Activated CD8-positive, alpha-beta memory T cell treated with anti-CD3 and anti-CD28 coated beads for 4 hours (primary cell): ENCODE measurements around the gene PVALEF.

Experiments
- DNase-seq, 2 donors: peaks; one replicate each; pipeline ENCODE4 v3.0.0-alpha.2; 2020; ENCODE audit warnings: low read depth in 2 of 2

PVALEF gene

GRCh38 chr17:81165246-81166032 is at the start of gene PVALEF:
TSS of gene PVALEF (plus strand) at chr17:81165507. CDS start at chr17:81181227, 15,720 bp downstream.
- DNase-seq: no peak

- DNase-seq: no peak
These were observed 49.4 kb upstream of the PVALEF start for GRCh38 chr17:81115749-81116464.

DNA sequence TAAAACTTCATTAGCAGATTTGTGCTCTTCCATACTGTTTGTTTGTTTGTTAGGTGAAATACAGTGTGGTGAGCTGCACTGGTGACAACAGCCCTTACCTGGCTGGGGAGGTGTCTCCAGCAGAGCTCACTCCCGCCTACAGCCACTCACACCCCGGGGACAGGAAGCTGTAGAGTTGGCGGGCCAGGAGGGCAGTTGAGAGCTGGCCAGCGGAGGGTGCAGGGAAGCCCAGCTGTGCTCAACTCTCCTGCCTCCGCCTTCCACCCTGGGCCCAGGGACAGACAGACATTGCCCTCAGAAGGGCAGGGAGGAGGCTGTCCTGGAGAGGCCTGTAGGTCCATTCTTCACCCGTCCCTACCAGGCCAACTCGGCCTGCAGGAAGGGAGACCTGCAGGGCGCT is 48.6 kb upstream of the PVALEF start:
- no peak for DNase-seq

DNA sequence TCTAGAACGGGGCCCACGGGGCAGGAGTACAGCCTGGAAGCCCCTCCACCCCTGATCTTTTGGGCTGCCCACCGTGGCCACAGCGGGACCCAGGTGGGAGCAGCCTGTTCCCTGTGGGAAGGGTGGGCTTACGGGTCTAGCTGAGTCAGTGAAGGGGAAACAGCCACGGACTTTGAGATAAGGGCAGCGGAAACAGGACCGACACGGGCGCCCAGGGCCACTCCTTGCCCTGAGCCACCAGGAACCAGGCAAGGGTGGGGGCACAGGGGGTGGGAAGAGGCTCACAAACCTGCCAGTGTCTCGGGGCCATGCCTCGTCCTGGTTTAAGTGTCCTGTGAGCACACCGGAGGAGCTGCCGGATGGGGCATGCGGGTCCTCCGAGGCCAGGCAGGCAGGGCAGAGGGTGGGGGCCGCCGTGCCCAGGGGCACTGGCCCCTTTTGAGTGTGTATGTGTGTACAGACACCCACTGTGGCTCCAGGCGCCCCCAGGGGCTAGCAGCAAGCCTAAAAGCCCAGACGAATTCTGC is 47.6 kb upstream of the PVALEF start:
- no peak for DNase-seq

GRCh38 chr17:81118308-81119221 is 46.7 kb upstream of the PVALEF start:
- DNase-seq: no peak

DNA sequence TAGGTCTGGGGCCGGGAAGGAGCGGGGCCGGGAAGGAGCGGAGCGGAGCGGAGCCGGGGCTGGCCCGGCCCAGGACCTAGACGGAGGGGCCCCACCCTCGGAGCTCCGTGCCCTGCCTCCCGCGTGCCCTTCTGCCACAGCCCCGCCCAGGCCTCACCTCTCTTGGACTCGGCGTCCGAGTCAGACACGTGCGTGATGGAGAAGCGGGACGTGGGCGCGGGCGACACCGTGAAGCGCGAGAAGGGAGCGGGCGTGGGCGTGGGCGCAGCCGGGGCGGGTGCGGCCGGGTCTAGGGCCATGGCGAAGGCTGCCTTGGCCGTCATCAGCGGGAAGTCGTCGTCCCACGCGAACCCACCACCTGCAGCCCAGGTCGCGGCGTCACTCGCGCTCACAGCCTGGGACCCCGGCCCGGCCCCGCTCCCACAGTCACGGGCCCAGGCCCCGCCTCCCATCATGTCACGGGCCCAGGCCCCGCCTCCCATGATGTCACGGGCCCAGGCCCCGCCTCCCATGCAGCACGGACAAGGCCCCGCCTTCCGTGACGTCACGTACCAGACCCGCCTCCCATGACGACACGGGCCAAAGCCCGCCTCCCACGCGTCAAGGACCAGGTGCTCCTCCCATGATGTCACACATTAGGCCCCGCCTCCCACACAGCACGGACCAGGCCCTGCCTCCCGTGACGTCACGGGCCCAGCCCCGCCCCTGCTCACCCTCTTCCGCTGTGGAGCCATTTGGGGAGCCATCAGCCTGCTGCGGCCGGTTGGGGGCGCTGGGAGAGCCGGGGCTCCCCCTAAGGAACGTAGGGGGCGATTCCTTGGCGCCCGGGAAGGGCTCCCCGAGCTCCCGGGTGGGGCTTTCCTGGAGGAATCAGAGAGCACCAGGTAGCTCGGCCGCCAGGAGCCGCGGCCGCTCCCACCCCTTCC is 45.8 kb upstream of the PVALEF start:
- peak; percentile 54 to 68 for DNase-seq

DNA sequence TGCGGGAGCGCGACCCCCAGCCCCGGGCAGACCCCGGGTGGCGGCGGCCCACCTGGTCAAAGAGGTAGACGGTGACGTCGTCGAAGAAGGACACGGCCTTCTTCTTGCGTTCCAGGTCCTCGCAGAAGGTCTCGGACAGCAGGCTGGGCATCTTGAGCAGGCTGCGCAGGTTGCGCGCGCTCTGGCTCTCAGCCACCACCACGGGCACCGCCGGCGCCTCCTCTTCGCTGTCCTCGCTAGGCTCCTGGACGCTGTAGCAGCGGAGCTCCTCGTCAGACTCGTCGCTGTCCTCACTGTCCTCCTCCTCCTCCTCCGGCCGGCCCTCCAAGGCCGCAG is 45.2 kb upstream of the PVALEF start:
- no peak for DNase-seq

- DNase-seq: no peak
These were observed 44.3 kb upstream of the PVALEF start for GRCh38 chr17:81120695-81121621.

- DNase-seq: no peak
These were observed 43.2 kb upstream of the PVALEF start for GRCh38 chr17:81121841-81122733.

- no peak for DNase-seq
These were observed 42.0 kb upstream of the PVALEF start for GRCh38 chr17:81123052-81124048.

DNA sequence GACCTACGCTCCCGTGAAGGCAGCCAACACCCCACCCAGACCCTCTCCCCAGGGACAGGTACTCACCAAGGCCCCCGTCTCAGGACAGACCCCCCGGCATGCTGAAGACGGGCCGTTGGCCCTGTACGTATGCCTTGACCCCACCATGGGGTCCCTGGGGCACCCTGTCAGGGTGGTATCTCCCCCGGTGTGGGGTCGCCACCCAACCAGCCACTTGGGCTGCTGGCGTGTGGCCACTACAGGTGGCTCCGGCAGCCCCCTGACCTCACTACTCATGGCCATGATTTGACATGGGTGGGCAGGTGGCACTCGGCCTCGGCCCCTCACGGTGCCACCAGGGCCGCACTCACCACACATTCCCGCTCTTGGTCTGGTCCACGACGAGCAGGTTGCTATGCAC is 40.9 kb upstream of the PVALEF start:
- DNase-seq: no peak

DNA sequence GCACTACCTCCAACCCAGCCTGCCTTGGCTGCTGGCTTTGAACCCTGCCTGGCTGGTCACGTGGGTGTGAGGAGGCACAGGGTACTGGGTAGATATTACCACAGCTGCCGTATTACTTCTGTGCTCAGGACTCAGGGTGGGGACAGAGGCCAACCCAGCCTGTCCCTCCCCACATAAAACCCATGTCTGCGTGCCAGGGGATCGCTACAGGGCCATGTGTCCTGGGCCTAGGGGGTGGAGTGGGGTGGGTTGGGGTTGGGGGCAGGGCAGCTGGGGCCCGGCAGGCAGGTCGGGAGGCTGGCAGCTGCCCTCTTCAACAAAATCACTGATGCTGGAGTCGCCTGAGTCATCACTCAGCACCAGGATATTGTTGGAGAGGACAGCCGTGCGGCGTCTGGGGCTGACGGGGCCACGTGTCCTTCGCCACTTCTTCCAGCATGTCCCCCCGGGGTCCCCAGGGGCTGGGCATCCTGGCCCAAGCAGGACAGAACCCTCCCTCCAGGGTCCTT is 39.7 kb upstream of the PVALEF start:
- DNase-seq: no peak

- no peak for DNase-seq
These were observed 38.8 kb upstream of the PVALEF start for GRCh38 chr17:81126281-81127132.

DNA sequence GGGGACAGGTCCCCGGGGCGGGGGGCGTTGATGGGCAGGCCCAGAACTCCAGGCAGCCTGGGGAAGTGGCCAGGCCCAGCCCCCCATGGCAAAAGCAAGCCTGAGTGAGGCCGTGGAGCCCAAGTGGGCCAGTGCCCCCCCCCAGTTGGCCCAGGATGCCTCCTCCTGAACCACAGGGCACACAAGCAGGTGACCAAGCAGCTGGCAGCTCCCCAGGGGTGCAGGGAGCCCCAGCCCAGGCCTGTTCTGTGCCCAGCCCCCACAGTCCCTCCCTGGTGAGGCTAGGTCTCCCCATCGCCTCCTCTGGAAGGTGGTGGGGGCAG is 38.2 kb upstream of the PVALEF start:
- no peak for DNase-seq

DNA sequence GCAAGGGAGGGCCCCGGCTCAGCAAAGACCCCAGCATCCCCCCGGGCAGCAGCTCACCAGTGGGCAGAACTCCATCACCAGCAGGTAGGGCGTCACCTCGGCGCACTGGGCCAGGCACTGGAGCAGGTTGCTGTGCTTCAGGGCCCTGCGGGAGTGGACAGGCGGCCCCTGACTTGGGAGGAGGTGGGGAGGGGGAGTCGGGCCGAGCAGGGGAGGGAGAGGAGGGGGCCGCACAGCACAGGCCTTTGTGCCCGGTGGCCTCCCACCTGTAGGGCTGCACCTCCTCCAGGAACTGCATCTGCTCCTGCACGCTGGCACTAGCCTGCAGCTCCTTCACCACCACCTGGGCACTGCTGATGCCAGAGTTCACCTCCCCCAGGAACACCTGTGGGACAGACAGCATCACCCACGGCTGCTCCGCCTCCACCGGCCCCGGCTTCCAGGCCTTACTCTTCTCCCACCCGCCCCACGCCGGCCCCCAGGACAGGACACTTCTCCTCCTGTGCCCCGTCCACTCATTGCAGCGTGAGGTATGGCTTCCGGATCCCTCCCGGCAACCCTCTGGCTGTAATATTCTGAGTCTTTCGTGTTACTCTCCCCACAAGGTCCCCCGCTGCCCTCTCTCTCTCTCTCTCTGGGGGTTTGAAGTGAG is 37.7 kb upstream of the PVALEF start:
- DNase-seq: no peak

DNA sequence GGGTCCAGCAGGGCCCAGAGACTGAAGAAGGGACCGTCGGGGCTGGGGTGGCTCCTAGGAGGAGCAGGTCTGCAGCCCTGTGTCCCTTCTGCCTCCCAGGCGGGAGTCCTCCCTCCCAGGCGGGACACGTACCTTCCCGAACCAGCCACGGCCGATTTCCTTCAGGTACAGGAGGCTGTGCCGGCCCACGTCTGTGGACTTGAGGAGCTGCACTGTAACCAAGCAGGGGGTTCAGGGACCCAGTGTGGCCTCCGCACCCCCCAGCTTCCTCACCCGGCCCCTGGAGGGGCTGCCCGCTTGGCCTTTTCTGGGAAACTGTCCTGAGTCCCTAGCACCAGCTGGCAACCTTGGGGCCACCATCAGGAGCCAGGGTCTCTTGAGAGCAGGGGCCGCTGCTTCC is 37.0 kb upstream of the PVALEF start:
- DNase-seq: no peak
